Measurements from ENCODE around the gene RPS6KB2. TPM values are rescaled to one million over a fixed set of nuclear protein-coding genes. Genes with fewer than 3 reads are reported as not detected.

Gene RPS6KB2
- total and polyA plus RNA-seq, 9 of the 15 experiments (the other 6 are each of a cell fraction or from before 2014, with no cell fraction given) = 0.42 to 122 (median 82.6) TPM

DNA sequence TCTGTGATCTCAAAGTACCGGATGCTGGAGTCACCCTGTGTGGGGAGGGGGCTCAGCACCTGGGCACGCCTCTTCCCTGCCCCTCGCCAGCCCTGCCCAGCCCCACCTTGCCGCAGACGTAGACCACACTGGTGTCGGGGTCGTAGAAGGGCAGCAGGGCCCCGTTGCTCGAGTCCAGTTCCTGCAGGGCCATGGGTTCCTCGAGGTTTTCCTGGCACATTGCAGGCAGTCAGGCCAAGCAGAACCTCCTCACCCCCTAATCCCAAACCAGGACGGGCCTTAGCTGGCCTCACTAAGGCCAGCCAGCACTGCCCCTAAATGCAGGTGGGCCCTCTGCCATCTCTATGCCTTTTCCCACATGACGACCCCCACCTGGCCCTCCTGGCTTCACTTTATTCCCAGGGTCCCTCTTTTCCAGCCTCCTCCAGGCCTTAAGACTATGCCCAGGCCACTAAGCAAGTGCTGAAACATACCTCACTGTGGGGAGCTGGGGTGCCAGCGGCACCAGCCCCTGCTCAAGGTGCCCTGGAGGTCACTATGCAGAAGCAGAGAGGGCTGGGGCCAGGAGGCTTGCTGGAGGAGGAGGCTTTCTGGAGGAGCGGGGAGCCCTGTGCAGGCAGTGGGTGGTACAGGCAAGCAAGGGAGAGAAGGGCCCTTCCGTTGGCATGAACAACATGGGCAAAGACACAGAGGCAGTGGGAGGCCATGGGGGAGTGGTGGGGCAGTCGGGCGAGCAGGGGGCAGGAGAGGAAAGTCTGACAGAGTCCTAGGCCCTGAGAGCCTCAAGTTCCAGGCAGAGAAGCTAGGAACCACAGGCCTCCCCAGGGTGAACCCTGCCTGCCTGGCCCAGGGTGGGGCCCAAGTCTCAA, 12.2 kb downstream of the RPS6KB2 start (continued):
- TF ChIP-seq, protein P1, sequence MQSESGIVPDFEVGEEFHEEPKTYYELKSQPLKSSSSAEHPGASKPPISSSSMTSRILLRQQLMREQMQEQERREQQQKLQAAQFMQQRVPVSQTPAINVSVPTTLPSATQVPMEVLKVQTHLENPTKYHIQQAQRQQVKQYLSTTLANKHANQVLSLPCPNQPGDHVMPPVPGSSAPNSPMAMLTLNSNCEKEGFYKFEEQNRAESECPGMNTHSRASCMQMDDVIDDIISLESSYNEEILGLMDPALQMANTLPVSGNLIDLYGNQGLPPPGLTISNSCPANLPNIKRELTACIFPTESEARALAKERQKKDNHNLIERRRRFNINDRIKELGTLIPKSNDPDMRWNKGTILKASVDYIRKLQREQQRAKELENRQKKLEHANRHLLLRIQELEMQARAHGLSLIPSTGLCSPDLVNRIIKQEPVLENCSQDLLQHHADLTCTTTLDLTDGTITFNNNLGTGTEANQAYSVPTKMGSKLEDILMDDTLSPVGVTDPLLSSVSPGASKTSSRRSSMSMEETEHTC (IDR thresholded peaks at IDR 0.05) = no peak
- TF ChIP-seq RB1 (IDR thresholded peaks at IDR 0.05; ENCODE audit: low read depth) (no peak), SMARCA5 (IDR thresholded peaks at IDR 0.05) (no peak), ZEB2 (IDR thresholded peaks at IDR 0.05) (no peak), POLR2AphosphoS2 (IDR thresholded peaks at IDR 0.05; ENCODE audit: low read length) (peak; percentile 36), ZNF324 (CRISPR knock-in tag; IDR thresholded peaks at IDR 0.05) (no peak), SNRNP70 (optimal IDR thresholded peaks at IDR 0.05; ENCODE audit: low read depth, low read length) (no peak), FOXM1 (IDR thresholded peaks at IDR 0.05; ENCODE audit: low read depth) (no peak), FOXM1 (CRISPR knock-in tag; IDR thresholded peaks at IDR 0.05; ENCODE audit: low read depth) (no peak), CBX3 (IDR thresholded peaks at IDR 0.05; ENCODE audit: borderline replicate concordance in 1 of 2, low read length in 2 of 2) (no peak), ZNF717 (CRISPR knock-in tag; IDR thresholded peaks at IDR 0.05) (no peak), ZNF75A (CRISPR knock-in tag; IDR thresholded peaks at IDR 0.05) (no peak)

All from K562 (cell line).